Measurements from ENCODE around the gene ZMYND15.

DNA sequence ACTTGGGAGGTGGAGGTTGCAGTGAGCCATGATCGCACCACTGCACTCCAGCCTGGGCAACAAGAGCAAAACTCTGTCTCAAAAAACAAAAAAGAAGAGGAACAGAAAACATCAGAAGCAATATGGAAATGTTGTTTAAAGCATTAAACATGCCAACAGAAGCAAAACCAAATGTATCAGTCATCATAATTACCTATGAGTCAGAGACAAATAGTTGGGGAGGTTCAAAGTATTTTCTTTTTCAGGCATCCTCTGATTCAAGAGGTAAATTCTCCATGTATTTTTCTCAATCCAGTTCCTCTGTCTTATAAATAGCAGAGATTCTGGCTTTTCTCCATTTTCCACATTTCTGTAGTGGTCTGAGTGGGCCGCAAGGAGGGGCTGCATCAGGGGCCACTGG lies 30.0 kb downstream of the ZMYND15 start:
- TF ChIP-seq CTCF (IDR thresholded peaks at IDR 0.05; ENCODE audit: low read depth, low read length, missing input control) (no peak), RAD21 (IDR thresholded peaks at IDR 0.05) (no peak), FOXA1 (IDR thresholded peaks at IDR 0.05) (no peak), YY1 (IDR thresholded peaks at IDR 0.05) (no peak)
